HG03064 (cell line): ENCODE data around the gene RND1.

Experiments
- ATAC-seq: cut with Tn5 transposase; IDR thresholded peaks from one replicate; pipeline ENCODE4 v1.9.1; 2021; ENCODE audit warnings: low read depth; ENCODE audit not compliant: unreplicated experiment

Gene RND1

DNA sequence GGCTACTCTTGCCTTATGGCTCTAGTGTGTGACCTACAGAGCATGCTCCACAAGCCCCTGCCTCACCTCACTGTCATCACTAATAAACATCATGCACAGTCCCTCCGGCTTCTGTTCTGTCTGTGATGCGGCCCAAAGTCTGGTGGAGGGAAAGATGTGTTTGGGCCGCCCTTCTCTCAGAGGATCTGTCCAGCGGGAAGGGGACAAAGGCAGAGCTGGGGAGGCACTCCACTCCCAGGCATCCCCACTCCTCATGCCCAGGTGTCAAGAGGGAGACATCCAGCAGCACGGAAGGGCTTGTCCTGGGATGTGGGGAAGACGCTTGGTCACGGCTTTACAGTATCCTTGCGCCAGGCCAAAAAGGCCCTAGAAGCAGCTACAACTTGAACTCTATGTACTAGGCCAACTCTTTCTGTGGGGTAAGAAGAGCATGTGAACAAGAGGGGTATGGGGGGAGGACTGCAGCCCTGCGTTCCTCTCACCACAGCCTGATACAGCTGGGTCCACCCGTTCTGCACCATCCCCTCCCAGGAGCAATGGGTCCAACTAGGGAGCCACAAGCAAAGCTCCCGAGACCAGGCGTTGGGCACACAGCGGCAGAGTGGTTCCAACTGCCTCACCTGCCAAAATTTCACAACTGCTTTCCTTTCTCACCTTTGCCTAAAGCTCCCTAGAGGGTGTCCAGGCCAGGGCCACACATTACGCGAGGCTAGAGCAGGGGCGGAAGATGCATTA lies 36.7 kb downstream of the RND1 start:
- no peak for ATAC-seq

GRCh38 chr12:48828293-48828692 lies 37.4 kb downstream of the RND1 start:
- ATAC-seq = no peak

DNA sequence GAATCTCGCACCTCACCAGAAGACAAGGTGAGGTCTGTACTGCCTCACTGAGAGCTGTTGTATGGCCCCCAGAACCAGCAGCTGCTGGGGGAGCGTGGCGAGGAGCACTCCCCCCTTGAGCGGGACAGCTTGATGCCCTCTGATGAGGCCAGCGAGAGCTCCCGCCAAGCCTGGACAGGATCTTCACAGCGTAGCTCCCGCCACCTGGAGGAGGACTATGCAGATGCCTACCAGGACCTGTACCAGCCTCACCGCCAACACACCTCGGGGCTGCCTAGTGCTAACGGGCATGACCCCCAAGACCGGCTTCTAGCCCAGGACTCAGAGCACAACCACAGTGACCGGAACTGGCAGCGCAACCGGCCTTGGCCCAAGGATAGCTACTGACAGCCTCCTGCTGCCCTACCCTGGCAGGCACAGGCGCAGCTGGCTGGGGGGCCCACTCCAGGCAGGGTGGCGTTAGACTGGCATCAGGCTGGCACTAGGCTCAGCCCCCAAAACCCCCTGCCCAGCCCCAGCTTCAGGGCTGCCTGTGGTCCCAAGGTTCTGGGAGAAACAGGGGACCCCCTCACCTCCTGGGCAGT lies 38.1 kb downstream of the RND1 start:
- ATAC-seq = no peak

GRCh38 chr12:48827026-48827425 lies 38.6 kb downstream of the RND1 start:
- no peak for ATAC-seq

- ATAC-seq = no peak
Observed at GRCh38 chr12:48826209-48826855, 39.3 kb downstream of the RND1 start.

GRCh38 chr12:48824905-48825304 lies 40.8 kb downstream of the RND1 start:
- ATAC-seq = no peak

GRCh38 chr12:48824112-48824511 lies 41.6 kb downstream of the RND1 start:
- ATAC-seq = no peak

DNA sequence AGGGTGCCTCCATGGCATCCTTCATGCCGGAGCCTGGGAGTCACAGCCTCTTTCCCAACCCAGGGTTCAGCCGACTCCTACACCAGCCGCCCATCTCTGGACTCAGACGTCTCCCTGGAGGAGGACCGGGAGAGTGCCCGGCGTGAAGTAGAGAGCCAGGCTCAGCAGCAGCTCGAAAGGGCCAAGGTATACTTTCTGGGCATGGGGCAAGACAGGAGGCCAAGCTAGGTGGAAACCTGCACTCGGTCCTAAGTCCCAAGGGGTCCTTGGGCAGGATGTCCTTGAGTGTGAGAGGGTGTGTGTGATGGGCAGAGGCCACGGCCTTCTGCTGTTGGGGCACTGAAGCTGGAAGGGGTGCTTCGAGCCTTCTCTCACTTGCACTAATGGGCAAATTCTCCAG lies 42.4 kb downstream of the RND1 start:
- ATAC-seq = no peak

DNA sequence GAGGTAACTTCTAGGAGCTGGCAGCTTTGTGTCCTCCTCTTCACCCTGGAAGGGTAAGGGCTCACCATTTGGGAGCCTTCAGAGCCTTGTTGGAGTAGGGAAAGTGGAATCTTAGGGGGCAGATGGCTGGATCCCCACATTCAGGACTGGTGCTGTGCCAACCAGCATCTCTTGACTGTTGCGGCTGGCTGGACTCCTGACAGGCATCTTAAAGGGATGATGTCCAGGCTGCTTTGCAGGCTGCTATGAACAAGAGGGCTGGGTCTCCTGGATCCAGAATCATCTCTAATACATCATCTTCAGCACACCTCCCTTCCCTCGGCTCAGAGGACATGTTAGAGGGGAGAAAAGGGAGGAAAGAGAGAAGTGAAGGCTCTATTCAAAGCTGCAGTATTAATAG lies 43.0 kb downstream of the RND1 start:
- no peak for ATAC-seq

- ATAC-seq = no peak
Observed at GRCh38 chr12:48822139-48822538, 43.5 kb downstream of the RND1 start.

- ATAC-seq = no peak
Observed at GRCh38 chr12:48819986-48820725, 45.5 kb downstream of the RND1 start.

GRCh38 chr12:48818831-48819590 lies 46.7 kb downstream of the RND1 start:
- ATAC-seq = no peak

- no peak for ATAC-seq
Observed at GRCh38 chr12:48817873-48818830, 47.5 kb downstream of the RND1 start, which contains the start of gene CACNB3. Gene CACNB3 (plus strand): TSS chr12:48818496. CDS start chr12:48818930, 434 bp downstream.

DNA sequence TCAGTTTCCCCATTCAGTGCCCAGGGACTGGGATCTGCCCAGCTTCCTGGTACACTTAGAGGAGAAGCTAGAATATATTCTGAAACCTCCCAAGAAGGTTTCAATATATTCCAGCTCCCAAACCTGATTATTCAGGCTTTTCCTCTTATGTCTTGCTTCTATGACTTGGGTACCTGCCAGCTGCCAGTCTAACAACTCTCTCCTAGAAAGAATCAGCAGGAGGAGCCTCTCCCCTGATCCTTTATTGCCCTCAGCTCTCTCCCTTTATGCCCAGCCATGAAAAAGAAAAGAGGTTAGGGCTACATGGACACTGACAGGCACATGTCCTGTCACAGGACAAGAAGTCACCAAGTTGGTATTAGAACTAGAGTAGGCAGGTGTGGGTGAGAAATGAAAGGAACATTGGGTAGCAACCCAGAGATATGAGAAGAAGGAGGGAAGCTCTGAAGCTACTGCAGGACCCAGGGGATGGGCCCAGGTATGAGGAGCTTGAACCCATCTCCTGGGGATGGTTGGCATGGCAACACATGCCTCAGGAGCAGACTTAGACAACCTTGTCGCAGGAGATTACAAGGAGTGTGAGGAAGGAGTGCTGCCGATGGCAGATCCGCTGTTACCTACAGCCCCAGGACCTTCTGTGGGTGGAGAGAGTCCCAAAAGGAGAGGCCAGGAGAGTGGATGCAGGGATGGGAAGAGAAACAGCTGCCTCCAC lies 49.4 kb downstream of the RND1 start:
- ATAC-seq = no peak

GRCh38 chr12:48815126-48816110 lies 50.3 kb downstream of the RND1 start:
- ATAC-seq = peak; percentile 49

- peak; percentile 60 for ATAC-seq
Observed at GRCh38 chr12:48814262-48815125, 51.2 kb downstream of the RND1 start.
